ENCODE measurements around the gene TIGD1.

TIGD1 gene

DNA sequence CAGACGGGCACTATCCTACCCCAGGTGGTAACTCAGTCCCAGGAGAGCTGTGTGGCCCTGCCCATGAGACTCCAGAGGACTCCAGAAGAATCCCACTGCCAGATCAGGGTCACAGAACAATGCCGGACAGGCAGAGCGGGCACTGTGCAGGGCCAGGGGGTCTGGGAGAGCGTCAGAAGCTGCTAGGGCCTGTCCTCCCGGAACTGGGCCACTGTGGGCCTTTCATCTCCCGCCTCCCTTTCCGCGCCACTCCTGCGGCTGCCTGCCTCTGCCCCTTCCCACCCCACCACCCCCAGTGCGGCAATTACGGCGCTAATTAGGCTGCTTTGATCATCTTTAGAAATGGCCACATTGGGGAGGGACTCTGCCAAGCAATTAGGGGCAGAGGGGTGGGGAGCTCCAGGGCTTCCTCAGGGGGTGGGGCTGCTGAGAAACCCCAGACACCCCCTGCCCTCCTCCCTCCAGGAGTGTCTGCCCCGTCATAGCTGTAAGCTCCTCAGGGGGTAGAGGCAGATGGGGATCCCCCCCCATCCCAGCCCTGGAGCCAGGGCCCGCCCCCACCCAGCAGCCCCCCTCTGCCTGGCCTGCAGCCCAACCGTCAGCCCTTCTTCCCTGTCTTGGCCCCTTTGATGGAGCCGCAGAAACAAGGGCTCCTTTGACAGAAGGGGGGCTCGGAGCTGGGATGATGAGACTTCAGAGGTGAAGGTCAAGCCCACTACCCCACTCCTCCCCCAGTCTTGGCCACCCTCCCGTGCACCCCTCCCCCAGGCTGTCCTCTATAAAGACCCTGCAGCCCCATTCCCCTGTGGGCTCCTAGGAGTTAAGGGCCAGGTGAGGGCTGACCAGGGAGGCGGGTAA is 30.5 kb downstream of the TIGD1 start, which contains the start of gene PRSS56:
PRSS56 (plus strand) TSS at position 808 of the 858 bp plus-strand sequence. CDS start 211 bp downstream, outside the sequence.
- H3K36me3 ChIP-seq (ENCODE audit: control insufficient read depth, insufficient read depth, low read length, severe bottlenecking) = no peaks in the 10 kb centered on the region
- peaks cover 2% of the 10 kb centered on the region for H3K4me1 ChIP-seq (ENCODE audit: control insufficient read depth, insufficient read depth, low read length)
- DNase-seq (ENCODE audit: low read depth) = no peak
- H3K4me3 ChIP-seq (ENCODE audit: low read length) = no peak within 1 kb of the TSS
- peaks cover 67% of the 10 kb centered on the region for H3K27me3 ChIP-seq (replicated peaks; ENCODE audit: control insufficient read depth, insufficient read depth, low read length)
- no peak within 1 kb of the TSS for H3K9ac ChIP-seq (ENCODE audit: low read length)
- H3K9me3 ChIP-seq (ENCODE audit: control insufficient read depth, low read length) = no peaks in the 10 kb centered on the region

DNA sequence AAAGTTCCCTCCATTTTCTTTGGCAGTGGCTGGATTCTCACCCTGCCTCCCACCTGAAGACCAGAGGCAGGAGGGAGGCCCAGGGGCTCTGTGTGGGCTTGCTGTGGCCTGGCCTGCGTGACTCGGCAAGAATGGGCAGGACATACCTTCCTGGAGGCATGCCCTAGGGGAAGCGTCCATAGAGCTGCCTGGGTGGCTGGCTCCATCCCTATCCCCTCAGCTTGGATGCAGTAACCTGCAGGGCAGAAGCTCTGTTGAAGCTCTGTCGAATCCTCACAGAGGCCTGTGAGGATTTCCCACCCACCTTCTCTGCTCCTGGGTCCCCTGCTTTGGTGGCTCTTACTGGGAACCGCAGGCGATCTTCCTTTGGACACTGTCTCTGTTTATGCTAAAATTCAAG is 31.5 kb downstream of the TIGD1 start:
- DNase-seq (ENCODE audit: low read depth) = no peak
- no peaks in the 10 kb centered on the region for H3K9me3 ChIP-seq (ENCODE audit: control insufficient read depth, low read length)
- H3K4me3 ChIP-seq (ENCODE audit: low read length) = no peak overlapping the region
- no peaks in the 10 kb centered on the region for H3K36me3 ChIP-seq (ENCODE audit: control insufficient read depth, insufficient read depth, low read length, severe bottlenecking)
- H3K27me3 ChIP-seq (replicated peaks; ENCODE audit: control insufficient read depth, insufficient read depth, low read length) = peaks cover 69% of the 10 kb centered on the region
- no peak overlapping the region for H3K9ac ChIP-seq (ENCODE audit: low read length)
- no peaks in the 10 kb centered on the region for H3K4me1 ChIP-seq (ENCODE audit: control insufficient read depth, insufficient read depth, low read length)

DNA sequence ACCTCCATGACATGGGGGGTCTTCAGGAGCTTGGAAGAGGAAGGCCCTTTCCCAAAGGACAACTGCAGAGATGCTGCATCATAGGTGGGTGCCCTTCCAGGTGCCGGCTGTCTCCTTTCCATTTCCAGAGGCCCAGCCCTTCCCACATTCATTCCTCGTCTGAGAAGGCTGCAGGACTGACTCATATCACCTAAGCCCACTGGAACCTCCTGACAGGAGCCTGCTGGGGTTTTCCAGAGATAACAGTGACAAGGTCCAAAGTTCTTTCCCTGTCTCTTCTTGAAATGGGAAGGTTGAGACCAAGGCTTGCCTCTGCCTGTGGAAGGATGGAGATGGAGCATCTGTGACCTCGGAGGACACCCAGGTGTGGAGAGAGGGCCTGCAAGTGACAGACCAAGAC is 33.8 kb downstream of the TIGD1 start:
- H3K9ac ChIP-seq (ENCODE audit: low read length) = no peak overlapping the region
- no peaks in the 10 kb centered on the region for H3K4me1 ChIP-seq (ENCODE audit: control insufficient read depth, insufficient read depth, low read length)
- no peaks in the 10 kb centered on the region for H3K36me3 ChIP-seq (ENCODE audit: control insufficient read depth, insufficient read depth, low read length, severe bottlenecking)
- DNase-seq (ENCODE audit: low read depth) = no peak
- peaks cover 79% of the 10 kb centered on the region for H3K27me3 ChIP-seq (replicated peaks; ENCODE audit: control insufficient read depth, insufficient read depth, low read length)
- no peak overlapping the region for H3K4me3 ChIP-seq (ENCODE audit: low read length)
- H3K9me3 ChIP-seq (ENCODE audit: control insufficient read depth, low read length) = no peaks in the 10 kb centered on the region

DNA sequence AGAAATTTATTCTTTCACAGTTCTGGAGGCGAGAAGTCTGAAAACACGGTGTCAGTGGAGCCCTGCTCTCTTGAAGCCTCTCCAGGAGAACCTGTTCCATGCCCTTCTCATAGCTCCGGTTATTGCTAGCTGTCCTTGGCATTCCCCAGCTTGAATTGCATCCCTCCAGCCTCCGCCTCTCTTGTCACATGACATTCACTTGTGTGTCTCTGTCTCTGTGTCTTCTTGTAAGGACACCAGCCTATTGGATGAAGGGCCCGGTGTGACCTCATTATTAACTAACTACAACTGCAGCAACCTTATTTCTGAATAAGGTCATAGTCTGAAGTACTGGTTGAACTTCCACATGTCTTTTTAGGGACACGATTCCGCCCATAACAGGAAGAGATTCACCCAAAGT is 34.7 kb downstream of the TIGD1 start:
- Histone ChIP-seq H3K9ac (ENCODE audit: low read length) (no peak overlapping the region), H3K36me3 (ENCODE audit: control insufficient read depth, insufficient read depth, low read length, severe bottlenecking) (no peaks in the 10 kb centered on the region), H3K27me3 (replicated peaks; ENCODE audit: control insufficient read depth, insufficient read depth, low read length) (peaks cover 76% of the 10 kb centered on the region), H3K9me3 (ENCODE audit: control insufficient read depth, low read length) (no peaks in the 10 kb centered on the region), H3K4me1 (ENCODE audit: control insufficient read depth, insufficient read depth, low read length) (no peaks in the 10 kb centered on the region), H3K4me3 (ENCODE audit: low read length) (no peak overlapping the region)
- no peak for DNase-seq (ENCODE audit: low read depth)

DNA sequence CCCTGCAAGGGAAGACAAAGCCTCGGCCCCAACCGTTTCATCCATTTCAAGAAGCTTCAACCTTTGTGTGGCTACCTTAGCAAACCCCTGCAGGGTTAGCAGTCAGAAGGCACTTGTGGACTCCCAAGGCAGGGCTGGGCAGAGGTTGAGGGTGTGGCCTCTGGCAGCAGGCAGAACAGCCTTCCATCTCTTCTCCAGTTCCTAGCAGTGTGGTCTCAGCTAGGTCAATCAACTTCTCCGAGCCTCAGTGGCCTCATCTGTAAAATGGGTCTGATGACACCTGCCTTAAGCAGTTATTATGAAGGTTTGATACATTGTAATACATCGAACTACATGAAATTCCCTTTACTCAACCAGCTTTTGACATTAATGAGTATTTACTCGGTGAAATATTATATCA is 37.0 kb downstream of the TIGD1 start:
- Histone ChIP-seq H3K9me3 (ENCODE audit: control insufficient read depth, low read length) (no peaks in the 10 kb centered on the region), H3K36me3 (ENCODE audit: control insufficient read depth, insufficient read depth, low read length, severe bottlenecking) (no peaks in the 10 kb centered on the region), H3K4me1 (ENCODE audit: control insufficient read depth, insufficient read depth, low read length) (no peaks in the 10 kb centered on the region), H3K4me3 (ENCODE audit: low read length) (no peak overlapping the region), H3K27me3 (replicated peaks; ENCODE audit: control insufficient read depth, insufficient read depth, low read length) (peaks cover 58% of the 10 kb centered on the region), H3K9ac (ENCODE audit: low read length) (no peak overlapping the region)
- DNase-seq (ENCODE audit: low read depth) = no peak

DNA sequence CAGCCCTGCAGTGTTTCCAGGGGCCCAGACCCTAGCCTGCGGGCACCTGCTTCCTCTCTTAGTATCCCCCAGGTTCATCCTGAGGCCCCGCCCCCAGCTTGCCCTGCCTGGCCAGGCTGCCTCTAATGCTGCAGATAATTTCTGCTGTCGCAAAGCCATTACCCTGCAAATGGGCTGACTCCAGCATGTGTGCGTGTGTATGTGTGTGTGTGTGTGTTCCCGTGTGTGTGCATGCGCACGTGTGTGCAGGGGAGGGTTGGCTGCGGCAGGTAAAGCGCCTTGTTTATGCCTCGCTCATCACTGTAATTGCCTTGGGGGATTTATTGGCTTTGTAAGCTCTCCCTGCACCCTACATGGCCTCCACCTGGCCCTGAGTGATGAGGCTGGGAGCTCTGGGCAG is 37.8 kb downstream of the TIGD1 start:
- Histone ChIP-seq H3K9me3 (ENCODE audit: control insufficient read depth, low read length) (no peaks in the 10 kb centered on the region), H3K27me3 (replicated peaks; ENCODE audit: control insufficient read depth, insufficient read depth, low read length) (peaks cover 63% of the 10 kb centered on the region), H3K4me1 (ENCODE audit: control insufficient read depth, insufficient read depth, low read length) (no peaks in the 10 kb centered on the region), H3K36me3 (ENCODE audit: control insufficient read depth, insufficient read depth, low read length, severe bottlenecking) (no peaks in the 10 kb centered on the region), H3K4me3 (ENCODE audit: low read length) (no peak overlapping the region), H3K9ac (ENCODE audit: low read length) (no peak overlapping the region)
- DNase-seq (ENCODE audit: low read depth) = no peak

DNA sequence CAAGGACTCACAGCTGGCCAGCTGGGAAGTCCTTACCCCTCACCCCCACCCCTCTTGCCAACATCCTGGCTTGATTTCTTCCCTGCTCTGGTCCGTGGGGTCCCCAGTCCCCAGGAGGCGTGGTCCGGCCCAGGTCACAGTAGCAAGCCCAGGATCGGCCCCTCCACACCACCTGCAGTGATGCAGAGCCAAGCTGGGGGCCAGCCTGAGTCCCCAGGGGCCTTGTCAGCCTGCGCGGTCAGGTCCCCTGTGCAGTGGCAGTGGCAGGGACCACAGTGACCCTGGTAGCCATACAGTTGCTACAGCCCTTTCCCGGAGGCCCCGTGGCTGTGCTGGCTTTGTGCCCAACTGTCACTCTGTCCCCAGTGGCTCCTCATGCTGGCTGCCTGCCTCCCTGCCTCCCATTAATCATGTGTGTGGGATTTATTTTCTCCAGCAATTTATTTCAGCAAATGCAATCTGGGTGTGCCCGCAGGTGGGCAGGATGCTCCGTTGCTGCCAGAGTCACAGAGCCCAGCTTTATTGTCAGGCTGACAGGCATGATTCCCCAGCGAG is 38.9 kb downstream of the TIGD1 start:
- Histone ChIP-seq H3K9ac (ENCODE audit: low read length) (no peak overlapping the region), H3K4me1 (ENCODE audit: control insufficient read depth, insufficient read depth, low read length) (no peaks in the 10 kb centered on the region), H3K27me3 (replicated peaks; ENCODE audit: control insufficient read depth, insufficient read depth, low read length) (peaks cover 65% of the 10 kb centered on the region), H3K36me3 (ENCODE audit: control insufficient read depth, insufficient read depth, low read length, severe bottlenecking) (no peaks in the 10 kb centered on the region), H3K4me3 (ENCODE audit: low read length) (no peak overlapping the region), H3K9me3 (ENCODE audit: control insufficient read depth, low read length) (no peaks in the 10 kb centered on the region)
- no peak for DNase-seq (ENCODE audit: low read depth)

DNA sequence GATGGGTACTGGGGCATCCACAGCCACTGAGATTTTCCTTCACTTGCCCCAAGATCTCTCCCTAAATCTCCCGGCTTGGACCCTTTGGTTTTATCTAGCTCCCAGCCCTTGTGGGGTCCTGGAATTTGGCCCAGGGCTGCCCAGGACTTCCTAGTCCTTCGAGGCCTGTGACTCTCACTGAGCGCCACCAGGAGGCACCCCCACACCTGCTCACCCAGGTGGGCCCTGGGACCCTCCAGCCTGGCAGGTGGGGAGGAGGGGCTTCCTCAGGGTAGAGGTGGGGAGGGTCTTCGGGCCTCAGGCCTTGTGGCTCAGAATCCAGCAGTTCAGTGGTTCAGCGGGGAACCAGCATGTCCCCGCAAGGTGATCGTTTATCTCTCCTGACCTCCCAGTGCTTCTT is 42.1 kb downstream of the TIGD1 start:
- no peak overlapping the region for H3K4me3 ChIP-seq (ENCODE audit: low read length)
- no peak overlapping the region for H3K9ac ChIP-seq (ENCODE audit: low read length)
- no peak for DNase-seq (ENCODE audit: low read depth)
- H3K27me3 ChIP-seq (replicated peaks; ENCODE audit: control insufficient read depth, insufficient read depth, low read length) = peaks cover 65% of the 10 kb centered on the region
- no peaks in the 10 kb centered on the region for H3K36me3 ChIP-seq (ENCODE audit: control insufficient read depth, insufficient read depth, low read length, severe bottlenecking)
- peaks cover 2% of the 10 kb centered on the region for H3K4me1 ChIP-seq (ENCODE audit: control insufficient read depth, insufficient read depth, low read length)
- no peaks in the 10 kb centered on the region for H3K9me3 ChIP-seq (ENCODE audit: control insufficient read depth, low read length)

DNA sequence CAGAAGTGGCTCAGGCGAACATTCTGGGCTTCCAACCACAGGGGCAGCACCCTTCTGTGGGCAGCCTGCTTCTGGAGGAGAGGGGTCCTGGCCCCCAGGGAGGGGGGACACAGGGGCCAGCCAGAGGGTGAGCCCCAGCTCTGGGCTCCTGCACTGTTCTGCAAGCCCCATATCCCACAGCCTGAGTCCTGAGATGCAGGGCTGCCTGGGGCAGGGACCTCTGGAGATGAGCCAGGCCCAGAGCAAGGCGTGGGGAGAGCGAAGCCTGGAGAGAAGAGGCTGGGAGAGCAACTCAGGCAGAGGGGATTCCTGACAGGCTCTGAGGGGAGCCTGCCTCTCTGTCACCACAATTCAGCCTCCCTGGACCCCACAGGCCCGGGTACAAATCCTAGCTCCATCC is 43.6 kb downstream of the TIGD1 start:
- no peak overlapping the region for H3K9ac ChIP-seq (ENCODE audit: low read length)
- H3K4me1 ChIP-seq (ENCODE audit: control insufficient read depth, insufficient read depth, low read length) = peaks cover 3% of the 10 kb centered on the region
- no peak overlapping the region for H3K4me3 ChIP-seq (ENCODE audit: low read length)
- no peak for DNase-seq (ENCODE audit: low read depth)
- no peaks in the 10 kb centered on the region for H3K36me3 ChIP-seq (ENCODE audit: control insufficient read depth, insufficient read depth, low read length, severe bottlenecking)
- no peaks in the 10 kb centered on the region for H3K9me3 ChIP-seq (ENCODE audit: control insufficient read depth, low read length)
- peaks cover 53% of the 10 kb centered on the region for H3K27me3 ChIP-seq (replicated peaks; ENCODE audit: control insufficient read depth, insufficient read depth, low read length)

DNA sequence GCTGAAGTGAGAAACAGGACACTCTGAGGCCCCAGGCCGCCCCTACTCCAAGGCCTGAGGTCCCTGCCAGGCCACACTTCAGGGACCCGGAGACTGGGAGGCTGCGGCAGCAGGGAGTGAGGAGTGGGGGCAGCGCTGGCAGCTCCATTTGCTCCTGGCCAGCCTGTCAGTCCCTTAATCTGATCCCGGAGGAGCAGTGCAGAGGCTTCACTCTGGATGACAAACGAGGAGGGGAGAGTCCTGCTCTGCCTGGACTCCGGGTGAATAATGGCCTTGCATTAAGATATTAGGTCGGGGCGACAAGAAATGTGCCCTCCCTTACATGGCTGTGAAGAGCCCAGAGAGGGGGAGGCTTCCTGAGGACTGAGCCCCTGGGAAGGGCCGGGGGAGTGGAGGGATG is 44.5 kb downstream of the TIGD1 start:
- Histone ChIP-seq H3K27me3 (replicated peaks; ENCODE audit: control insufficient read depth, insufficient read depth, low read length) (peaks cover 47% of the 10 kb centered on the region), H3K9me3 (ENCODE audit: control insufficient read depth, low read length) (no peaks in the 10 kb centered on the region), H3K9ac (ENCODE audit: low read length) (no peak overlapping the region), H3K4me1 (ENCODE audit: control insufficient read depth, insufficient read depth, low read length) (peaks cover 3% of the 10 kb centered on the region), H3K36me3 (ENCODE audit: control insufficient read depth, insufficient read depth, low read length, severe bottlenecking) (no peaks in the 10 kb centered on the region), H3K4me3 (ENCODE audit: low read length) (no peak overlapping the region)
- no peak for DNase-seq (ENCODE audit: low read depth)

DNA sequence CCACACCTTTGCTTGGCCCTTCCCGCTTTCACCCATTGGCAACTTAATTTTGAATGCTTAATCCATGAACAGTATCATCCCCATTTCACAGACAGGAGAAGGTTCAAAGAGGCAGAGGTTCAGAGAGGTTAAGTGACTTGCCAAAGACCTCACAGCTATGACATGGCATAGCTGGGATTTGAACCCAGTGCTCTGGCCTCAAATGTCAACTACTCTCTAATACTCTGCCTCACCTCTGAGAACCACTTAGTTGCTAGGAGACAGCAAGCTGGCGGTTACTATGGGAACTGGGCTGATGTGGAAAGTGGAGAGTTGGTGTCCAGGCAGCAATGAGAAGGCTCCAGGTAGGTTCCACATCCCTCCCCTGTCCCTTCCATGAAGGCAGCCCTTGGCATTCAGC is 45.9 kb downstream of the TIGD1 start:
- Histone ChIP-seq H3K4me3 (ENCODE audit: low read length) (no peak overlapping the region), H3K27me3 (replicated peaks; ENCODE audit: control insufficient read depth, insufficient read depth, low read length) (peaks cover 51% of the 10 kb centered on the region), H3K9ac (ENCODE audit: low read length) (no peak overlapping the region), H3K36me3 (ENCODE audit: control insufficient read depth, insufficient read depth, low read length, severe bottlenecking) (no peaks in the 10 kb centered on the region), H3K4me1 (ENCODE audit: control insufficient read depth, insufficient read depth, low read length) (peaks cover 3% of the 10 kb centered on the region), H3K9me3 (ENCODE audit: control insufficient read depth, low read length) (no peaks in the 10 kb centered on the region)
- DNase-seq (ENCODE audit: low read depth) = no peak

Data from adipocyte (in vitro differentiated cells).